GM21619 (cell line): ENCODE data around the gene AP1S1.

Experiments
- ATAC-seq: cut with Tn5 transposase; IDR thresholded peaks from one replicate; pipeline ENCODE4 v1.9.1; 2021; ENCODE audit not compliant: unreplicated experiment

The AP1S1 gene

GRCh38 chr7:101169838-101170551, 15.7 kb downstream of the AP1S1 start:
- ATAC-seq, result no peak

DNA sequence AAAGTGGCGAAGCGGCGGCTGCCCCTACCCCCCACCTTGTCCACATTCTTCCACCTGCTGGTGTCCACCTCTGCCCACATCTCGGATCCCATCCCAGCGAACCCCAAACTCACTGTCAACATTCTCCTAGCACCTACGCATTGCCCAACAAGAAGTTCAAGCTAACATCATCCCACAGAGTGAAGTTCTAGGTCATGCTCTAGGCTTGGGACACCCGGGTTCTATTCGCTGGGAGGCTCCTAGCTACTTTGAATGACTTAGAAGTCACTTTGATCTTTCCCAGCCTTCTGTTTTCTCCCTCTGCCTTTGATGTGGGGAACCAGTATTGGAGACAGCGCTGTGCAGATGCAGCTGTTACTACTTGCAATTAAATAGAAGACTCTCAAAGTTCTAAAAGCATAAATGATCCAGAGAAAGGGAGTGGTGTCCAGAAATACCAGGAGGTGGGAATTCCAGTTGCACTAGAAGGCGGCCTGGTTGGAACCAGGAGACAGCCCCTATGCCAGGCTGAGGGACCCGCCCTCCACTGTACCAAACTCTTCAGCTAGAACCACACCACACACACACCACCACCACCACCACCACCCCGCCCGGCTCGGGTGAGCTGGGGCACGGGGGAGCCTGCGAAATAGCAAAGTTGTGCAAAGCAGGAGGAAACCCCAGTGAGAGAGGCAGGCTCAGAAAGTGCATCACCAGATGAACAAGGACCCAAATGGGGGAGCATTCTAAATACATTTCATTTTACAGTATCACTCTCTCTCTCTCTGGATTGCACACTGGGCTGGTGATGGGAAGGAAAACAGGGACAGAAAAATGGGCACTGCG, 16.6 kb downstream of the AP1S1 start:
- no peak for ATAC-seq

DNA sequence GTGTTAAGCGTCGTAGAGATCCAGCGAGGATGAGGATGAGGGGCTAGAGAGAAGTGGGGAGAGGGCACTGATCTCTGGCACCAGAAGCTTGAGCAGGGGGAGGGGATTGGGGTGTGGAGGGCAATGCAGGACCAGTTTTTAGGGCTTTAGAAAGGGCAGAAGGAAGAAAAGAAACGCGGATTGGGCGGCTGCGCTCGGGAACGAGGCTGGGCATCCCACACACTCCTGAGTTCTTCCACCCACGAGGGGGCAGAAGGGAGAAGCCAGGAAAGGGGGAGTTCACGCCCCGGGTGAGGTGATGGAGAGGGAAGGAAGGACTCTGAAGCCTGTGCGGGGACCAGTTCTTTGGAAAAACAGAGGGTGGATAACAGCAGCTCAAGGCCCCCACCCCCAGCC, 17.2 kb downstream of the AP1S1 start:
- ATAC-seq, result no peak

GRCh38 chr7:101172005-101172853, 18.0 kb downstream of the AP1S1 start:
- ATAC-seq, result no peak

- ATAC-seq, result no peak
Measured at GRCh38 chr7:101172854-101173751, 18.8 kb downstream of the AP1S1 start.

- ATAC-seq, result no peak
Measured at GRCh38 chr7:101173752-101174244, 19.5 kb downstream of the AP1S1 start.

GRCh38 chr7:101174322-101174854, 20.1 kb downstream of the AP1S1 start:
- no peak for ATAC-seq

GRCh38 chr7:101175664-101176063, 21.4 kb downstream of the AP1S1 start:
- no peak for ATAC-seq

GRCh38 chr7:101177644-101178043, 23.4 kb downstream of the AP1S1 start:
- no peak for ATAC-seq

- no peak for ATAC-seq
Measured at GRCh38 chr7:101179117-101179516, 24.8 kb downstream of the AP1S1 start.

DNA sequence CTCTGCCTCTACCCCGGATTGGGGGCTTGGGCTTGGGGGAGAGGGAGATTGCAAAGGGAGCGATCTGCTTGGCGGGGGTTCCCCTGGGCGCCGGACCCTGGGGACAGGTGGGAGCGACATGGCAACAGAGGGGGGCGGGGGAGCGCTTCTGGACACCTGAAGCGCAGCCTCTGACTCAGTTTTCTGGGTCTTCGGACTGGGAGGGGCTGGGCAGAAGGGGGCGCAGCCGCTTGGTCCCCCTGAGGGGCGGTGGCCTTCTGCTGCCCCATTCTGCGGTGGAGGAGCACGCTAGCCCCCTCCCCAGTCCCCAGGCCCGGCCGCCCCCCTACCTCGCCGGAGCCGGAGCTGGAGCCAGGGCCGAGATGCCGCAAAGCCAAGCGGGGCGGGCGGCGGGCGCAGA, 25.4 kb downstream of the AP1S1 start:
- ATAC-seq, result no peak

DNA sequence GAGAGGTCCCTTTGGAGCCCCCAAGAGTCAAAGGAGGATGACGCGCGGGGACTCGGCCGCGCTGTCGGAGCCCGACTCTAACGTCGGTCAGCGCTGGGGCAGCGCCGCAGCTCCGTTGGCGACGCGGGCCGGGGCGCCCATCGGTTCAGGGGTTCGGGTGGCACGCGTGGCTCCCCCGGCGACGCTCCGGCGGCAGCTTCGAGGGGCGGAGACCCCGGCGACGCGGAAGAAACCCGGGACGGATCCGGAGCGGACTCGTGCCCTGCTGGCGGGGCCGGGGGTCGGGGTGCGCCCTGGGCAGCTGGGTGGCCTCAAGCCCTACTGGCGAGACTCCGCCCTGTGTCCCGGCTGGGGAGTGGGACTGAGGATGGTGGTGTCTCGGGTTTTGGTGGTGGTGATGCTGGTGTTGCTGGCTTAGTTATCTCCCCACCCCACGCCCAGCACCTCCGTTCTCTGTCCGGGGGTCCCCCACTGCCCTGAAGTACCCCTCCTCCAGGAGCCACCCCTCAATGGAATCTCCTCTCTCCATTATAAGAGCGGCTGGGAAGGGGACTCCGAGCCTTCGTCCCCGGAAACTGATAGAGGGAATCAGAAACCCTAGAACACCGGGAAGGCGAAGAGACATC, 26.0 kb downstream of the AP1S1 start, which contains the start of gene NAT16:
Gene NAT16 (minus strand): TSS at position 164 of the 626 bp plus-strand sequence. CDS start 5,486 bp downstream, outside the sequence.
- no peak for ATAC-seq

DNA sequence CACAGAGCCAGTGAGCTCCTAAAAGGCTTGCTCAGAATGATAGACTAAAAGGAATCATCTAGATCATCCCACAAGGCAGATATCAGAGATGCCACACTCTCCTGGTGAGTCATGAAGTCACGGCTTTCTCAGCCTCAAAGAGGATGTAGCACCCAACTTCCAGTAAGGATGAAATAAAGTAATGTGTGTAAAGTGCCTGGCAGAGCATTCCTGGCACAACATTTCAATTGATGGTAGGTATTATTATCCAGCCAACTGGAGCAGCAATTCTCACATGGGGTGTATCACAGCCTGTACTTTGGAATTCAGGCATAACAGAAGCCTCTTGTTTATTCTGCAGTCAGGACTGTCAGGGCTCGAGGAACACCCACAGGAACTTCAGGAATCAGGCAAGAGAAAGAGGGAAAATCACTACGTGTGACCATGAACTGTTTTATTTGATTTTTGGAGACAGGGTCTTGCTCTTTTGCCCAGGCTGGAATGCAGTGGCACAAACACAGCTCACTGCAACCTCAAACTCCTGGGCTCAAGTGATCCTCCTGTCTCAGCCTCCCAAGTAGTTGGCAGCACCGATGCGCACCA, 31.1 kb downstream of the AP1S1 start:
- ATAC-seq, result no peak

GRCh38 chr7:101186194-101186593, 31.9 kb downstream of the AP1S1 start:
- ATAC-seq, result no peak

DNA sequence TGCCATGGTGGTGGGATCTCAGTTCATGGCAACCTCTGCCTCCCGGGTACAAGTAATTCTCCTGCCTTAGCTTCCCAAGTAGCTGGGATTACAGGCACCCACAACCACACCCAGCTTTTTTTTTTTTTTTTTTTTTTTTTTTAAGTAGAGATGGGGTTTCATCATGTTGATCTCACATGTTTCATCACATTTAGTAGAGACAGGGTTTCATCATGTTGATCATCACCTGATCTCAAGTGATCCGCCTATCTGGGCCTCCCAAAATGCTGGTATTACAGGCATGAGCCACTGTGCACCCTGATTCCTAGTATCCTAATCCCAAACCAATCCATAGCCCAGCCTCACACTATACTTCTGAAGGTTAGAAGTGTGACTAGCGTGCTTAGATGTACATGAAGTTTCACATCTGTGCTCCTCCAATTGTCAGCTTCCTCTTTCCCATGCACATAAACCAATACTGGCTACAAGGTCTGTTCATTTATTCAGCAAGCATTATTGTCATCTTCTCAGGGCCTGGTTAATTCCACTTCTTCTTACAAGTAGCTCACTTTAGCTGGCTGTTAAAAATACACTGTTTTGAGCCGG, 32.7 kb downstream of the AP1S1 start:
- ATAC-seq, result no peak

DNA sequence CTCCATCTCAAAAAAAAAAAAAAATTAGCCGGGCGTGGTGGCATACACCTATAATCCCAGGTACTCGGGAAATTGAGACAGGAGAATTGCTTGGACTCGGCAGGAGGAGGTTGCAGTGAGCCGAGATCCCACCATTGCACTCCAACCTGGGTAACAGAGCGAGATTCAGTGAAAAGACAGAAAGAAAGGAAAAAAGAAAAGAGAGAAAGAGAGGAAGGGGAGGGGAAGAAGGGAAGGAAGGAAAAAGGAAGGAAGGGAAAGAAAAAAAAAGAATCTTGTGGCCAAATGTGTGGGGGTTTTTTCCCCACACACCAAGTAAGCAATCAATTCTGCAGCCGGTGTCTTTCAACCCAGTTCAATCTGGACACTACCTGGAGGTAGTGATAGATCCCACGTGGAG, 34.8 kb downstream of the AP1S1 start:
- no peak for ATAC-seq

- ATAC-seq, result no peak
Measured at GRCh38 chr7:101195884-101196283, 41.6 kb downstream of the AP1S1 start.

DNA sequence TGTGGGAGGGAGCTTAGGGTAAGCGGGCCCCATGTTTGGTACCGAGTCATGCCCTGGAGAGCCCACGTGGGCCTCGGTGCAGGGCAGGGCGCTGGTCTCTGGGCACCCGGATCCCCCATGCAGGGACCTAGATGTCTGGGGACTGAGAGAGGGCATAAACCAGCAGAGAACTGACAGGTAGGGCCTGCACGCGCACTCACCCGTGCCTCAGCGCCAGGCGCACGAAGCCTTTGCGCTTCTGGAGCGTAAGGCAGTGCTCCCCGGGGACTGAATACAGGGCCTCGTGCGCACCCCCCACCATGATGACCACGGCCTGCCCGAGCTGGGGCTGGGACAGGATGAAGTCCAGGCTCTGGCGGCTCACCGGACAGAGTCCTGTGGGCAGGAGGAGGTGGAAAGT, 43.7 kb downstream of the AP1S1 start:
- no peak for ATAC-seq

GRCh38 chr7:101198476-101198875, 44.2 kb downstream of the AP1S1 start:
- ATAC-seq, result no peak
